GM12891 (cell line): ENCODE data around the gene FNDC11.

Source experiments
- POLR2A ChIP-seq: IDR thresholded peaks from 2 replicates; pipeline ENCODE4 v1.6.1; 2011; ENCODE audit warnings: low read depth, low read length, control low read depth
- POLR2AphosphoS5 ChIP-seq: IDR thresholded peaks from 2 replicates; pipeline ENCODE4 v1.6.1; 2011; ENCODE audit warnings: low read depth, low read length, control low read depth

- TF ChIP-seq POLR2AphosphoS5 (no peak), POLR2A (no peak)
Measured at GRCh38 chr20:63508072-63508768, 45.7 kb upstream of the FNDC11 start.
